Activated T-helper 1 cell treated with anti-CD3 and anti-CD28 coated beads, Interleukin-12 subunit alpha, Interleukin-12 subunit beta, Interleukin-2, Interleukin-4 antibody, amounts not matched to agents 30 ng/mL and 10 ng/mL and 1 ng/mL, durations not matched to agents 14 hours and 24 hours and 36 hours (primary cell): Measurements from ENCODE around the gene ELAC1. TPM values are rescaled to one million over a fixed set of nuclear protein-coding genes. Genes with fewer than 3 reads are reported as not detected.
"Not testable (repeated sequence)": the region's sequence is repeated elsewhere in the genome, so short reads cannot be mapped to it uniquely, and the experiment has no call there.

Source experiments
- DNase-seq: peaks from one replicate; pipeline ENCODE4 v3.0.0; 2021; ENCODE audit warnings: low spot score
- H3K27ac Mint-ChIP-seq: one replicate; pipeline ENCODE4 v1.8.0; 2021; ENCODE audit warnings: mild to moderate bottlenecking, mixed read lengths
- H3K27me3 Mint-ChIP-seq: one replicate; pipeline ENCODE4 v1.8.0; 2022; ENCODE audit warnings: mild to moderate bottlenecking, moderate library complexity, mixed read lengths; ENCODE audit not compliant: insufficient read depth
- H3K36me3 Mint-ChIP-seq: one replicate; pipeline ENCODE4 v1.8.0; 2021; ENCODE audit warnings: low read depth, mixed read lengths
- H3K4me1 Mint-ChIP-seq: one replicate; pipeline ENCODE4 v1.8.0; 2021; ENCODE audit warnings: low read depth, mixed read lengths
- H3K4me3 Mint-ChIP-seq: one replicate; pipeline ENCODE4 v1.8.0; 2021; ENCODE audit warnings: mild to moderate bottlenecking, moderate library complexity, mixed read lengths
- H3K9me3 Mint-ChIP-seq: one replicate; pipeline ENCODE4 v1.8.0; 2021; ENCODE audit warnings: mixed read lengths
- intact Hi-C: fragments of 100-400 bp; cut with micrococcal nuclease; formaldehyde crosslinking; loops from one replicate; pipeline ENCODE4 v1.15.1; 2024
- total RNA-seq: library from RNA; stranded (reverse); gene quantifications from 2 replicates; pipeline ENCODE4 v1.2.3, GENCODE V29; 2022

ELAC1 gene
- total RNA-seq, 1 donor from 2014 or later = 6.7 TPM

DNA sequence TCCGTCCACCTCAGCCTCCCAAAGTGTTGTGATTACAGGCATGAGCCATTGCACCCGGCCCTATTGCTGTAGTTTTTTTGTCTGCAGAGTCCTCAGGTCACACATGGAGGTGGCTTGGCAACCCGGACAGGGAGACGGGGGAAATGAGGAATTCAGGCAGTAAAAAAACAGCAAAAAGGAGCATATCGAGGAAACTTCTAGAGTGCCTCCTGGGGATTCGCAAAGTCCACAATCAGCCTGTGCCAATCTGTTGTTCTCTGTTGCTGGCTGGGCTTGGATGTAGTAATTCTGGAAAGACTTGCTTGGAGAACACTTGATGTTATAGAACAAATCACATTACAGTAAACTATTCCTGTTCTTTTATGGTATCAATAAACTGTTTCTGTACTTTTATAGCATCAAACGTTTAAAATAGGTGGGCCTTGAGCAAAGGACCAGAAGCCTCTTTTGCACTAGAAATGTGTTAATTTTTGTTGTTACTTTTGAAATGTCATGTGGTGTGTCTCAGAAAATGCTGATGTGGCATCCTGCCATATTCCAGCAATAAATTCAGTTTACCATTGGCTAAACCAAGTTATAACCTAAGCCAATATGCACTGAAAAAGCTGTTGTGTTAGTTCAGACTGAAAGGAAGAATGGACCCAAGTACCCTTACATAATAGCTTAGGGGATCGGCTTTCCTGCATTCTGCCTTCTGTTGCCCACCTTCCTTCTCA, 14.4 kb downstream of the ELAC1 start:
- intact Hi-C loops = no loop called here
- H3K4me3 Mint-ChIP-seq = no peak overlapping the region
- no peak for DNase-seq
- peaks cover 16% of the 10 kb centered on the region for H3K9me3 Mint-ChIP-seq
- H3K36me3 Mint-ChIP-seq = peaks cover 19% of the 10 kb centered on the region
- no peaks in the 10 kb centered on the region for H3K27me3 Mint-ChIP-seq
- no peaks in the 10 kb centered on the region for H3K4me1 Mint-ChIP-seq
- H3K27ac Mint-ChIP-seq = no peak overlapping the region

GRCh38 chr18:50982802-50983179, 15.0 kb downstream of the ELAC1 start:
- Mint-ChIP-seq H3K36me3 (peaks cover 16% of the 10 kb centered on the region), H3K27ac (no peak overlapping the region), H3K4me3 (no peak overlapping the region), H3K27me3 (no peaks in the 10 kb centered on the region), H3K4me1 (no peaks in the 10 kb centered on the region), H3K9me3 (peaks cover 11% of the 10 kb centered on the region)
- DNase-seq = no peak
- intact Hi-C loops = no loop called here

DNA sequence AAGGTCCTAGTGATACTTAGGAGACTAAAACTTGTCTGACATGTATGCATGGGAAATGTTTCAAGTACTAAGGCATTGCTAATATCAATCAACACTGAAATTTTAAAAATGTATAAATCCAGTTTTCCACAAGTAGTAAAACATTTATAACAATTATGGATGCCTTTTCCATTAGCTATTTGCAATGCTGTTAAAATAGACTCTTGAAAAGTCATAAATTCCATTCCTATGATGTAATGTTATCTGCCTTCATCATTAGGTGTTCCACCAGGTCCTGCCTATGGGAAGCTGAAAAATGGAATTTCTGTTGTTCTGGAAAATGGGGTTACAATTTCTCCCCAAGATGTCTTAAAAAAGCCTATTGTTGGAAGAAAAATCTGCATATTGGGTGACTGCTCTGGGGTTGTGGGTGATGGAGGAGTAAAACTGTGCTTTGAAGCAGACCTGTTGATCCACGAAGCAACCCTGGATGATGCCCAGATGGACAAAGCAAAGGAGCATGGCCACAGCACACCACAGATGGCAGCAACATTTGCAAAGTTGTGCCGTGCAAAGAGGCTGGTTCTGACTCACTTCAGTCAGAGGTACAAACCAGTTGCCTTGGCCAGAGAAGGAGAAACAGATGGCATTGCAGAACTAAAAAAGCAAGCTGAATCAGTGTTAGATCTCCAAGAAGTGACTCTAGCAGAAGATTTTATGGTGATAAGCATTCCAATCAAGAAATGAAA, 18.7 kb downstream of the ELAC1 start:
- no peak overlapping the region for H3K27ac Mint-ChIP-seq
- no peak overlapping the region for H3K4me3 Mint-ChIP-seq

DNA sequence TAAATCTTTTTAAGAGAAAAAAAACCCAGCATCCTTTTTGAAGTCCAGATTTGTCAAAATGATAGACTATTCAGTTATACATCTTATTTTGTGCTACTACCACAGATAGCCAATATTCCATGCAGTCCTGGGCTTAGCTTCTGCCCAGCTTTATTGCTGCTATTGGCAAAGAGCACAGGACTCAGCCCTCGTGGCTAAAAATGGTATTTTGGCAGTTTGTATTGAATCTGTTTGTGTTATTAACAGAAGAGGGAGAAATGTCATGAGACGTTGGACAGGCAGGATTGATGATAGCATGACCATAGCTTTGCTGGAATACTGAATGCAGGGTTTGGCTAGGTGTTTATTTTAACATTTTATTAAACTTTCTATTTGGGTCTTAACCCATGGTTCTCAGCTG, 19.4 kb downstream of the ELAC1 start:
- H3K4me3 Mint-ChIP-seq = no peak overlapping the region
- no peak for DNase-seq
- intact Hi-C loops = no loop called here
- H3K4me1 Mint-ChIP-seq = no peaks in the 10 kb centered on the region
- no peaks in the 10 kb centered on the region for H3K27me3 Mint-ChIP-seq
- no peaks in the 10 kb centered on the region for H3K9me3 Mint-ChIP-seq
- H3K36me3 Mint-ChIP-seq = peaks cover 4% of the 10 kb centered on the region
- H3K27ac Mint-ChIP-seq = no peak overlapping the region

More for the DNA sequence above, 18.7 kb downstream of the ELAC1 start:
- H3K36me3 Mint-ChIP-seq = peaks cover 4% of the 10 kb centered on the region
- intact Hi-C loops = no loop called here
- DNase-seq = no peak
- H3K9me3 Mint-ChIP-seq = no peaks in the 10 kb centered on the region
- no peaks in the 10 kb centered on the region for H3K27me3 Mint-ChIP-seq
- H3K4me1 Mint-ChIP-seq = no peaks in the 10 kb centered on the region

DNA sequence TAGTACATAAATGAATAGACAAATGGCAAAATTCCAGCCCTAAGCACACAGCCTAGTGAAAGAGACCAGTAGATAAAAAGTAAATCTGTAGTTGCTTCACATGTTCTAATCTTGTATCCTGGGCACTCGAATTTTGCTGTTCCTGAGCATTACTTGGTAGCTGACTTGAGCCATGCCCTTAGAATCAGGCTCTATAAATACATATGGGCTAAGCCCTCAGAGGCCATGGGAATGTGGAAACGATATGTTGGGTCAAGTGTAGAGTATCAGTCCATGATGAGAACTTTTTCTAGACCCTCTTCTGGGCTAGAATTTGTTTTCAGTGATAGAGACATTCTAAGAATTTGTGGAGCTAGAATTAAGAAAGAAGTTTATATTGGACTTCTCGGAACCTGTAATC, 21.9 kb downstream of the ELAC1 start:
- Mint-ChIP-seq H3K4me3 (no peak overlapping the region), H3K36me3 (no peaks in the 10 kb centered on the region), H3K27ac (no peak overlapping the region), H3K9me3 (no peaks in the 10 kb centered on the region), H3K27me3 (no peaks in the 10 kb centered on the region), H3K4me1 (no peaks in the 10 kb centered on the region)
- intact Hi-C loops = no loop called here
- no peak for DNase-seq

DNA sequence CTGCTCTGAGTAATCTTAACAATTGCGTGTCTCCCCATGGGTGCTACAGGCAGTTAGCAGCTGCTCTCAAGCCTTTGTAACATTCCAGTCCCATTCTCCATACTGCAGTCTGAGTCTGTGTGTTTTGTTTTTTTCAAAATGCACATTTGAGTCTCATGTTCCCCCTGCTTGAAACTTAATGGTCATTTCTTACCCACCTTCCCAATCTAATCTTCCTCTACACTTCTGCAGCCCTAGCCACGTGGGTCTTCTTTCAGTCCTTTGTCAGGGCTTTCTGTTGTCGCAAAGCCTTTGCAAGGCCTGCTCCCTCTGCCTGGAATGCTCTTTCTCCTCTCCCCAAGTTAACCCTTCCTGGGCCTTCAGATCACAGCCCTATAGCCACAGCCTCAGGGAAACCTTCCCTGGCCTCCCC, 24.5 kb downstream of the ELAC1 start:
- no peak overlapping the region for H3K4me3 Mint-ChIP-seq
- H3K9me3 Mint-ChIP-seq = no peaks in the 10 kb centered on the region
- no peak overlapping the region for H3K27ac Mint-ChIP-seq
- H3K36me3 Mint-ChIP-seq = no peaks in the 10 kb centered on the region
- intact Hi-C loops = no loop called here
- no peaks in the 10 kb centered on the region for H3K27me3 Mint-ChIP-seq
- no peaks in the 10 kb centered on the region for H3K4me1 Mint-ChIP-seq
- no peak for DNase-seq

GRCh38 chr18:50994031-50994430, 26.2 kb downstream of the ELAC1 start:
- H3K36me3 Mint-ChIP-seq = no peaks in the 10 kb centered on the region
- intact Hi-C loops = no loop called here
- H3K27me3 Mint-ChIP-seq = no peaks in the 10 kb centered on the region
- H3K27ac Mint-ChIP-seq = no peak overlapping the region
- DNase-seq = no peak
- H3K9me3 Mint-ChIP-seq = no peaks in the 10 kb centered on the region
- no peaks in the 10 kb centered on the region for H3K4me1 Mint-ChIP-seq
- no peak overlapping the region for H3K4me3 Mint-ChIP-seq

GRCh38 chr18:51003174-51003573, 35.3 kb downstream of the ELAC1 start:
- H3K4me1 Mint-ChIP-seq, H3K27ac Mint-ChIP-seq, H3K36me3 Mint-ChIP-seq, H3K9me3 Mint-ChIP-seq, intact Hi-C loops, H3K27me3 Mint-ChIP-seq, DNase-seq, H3K4me3 Mint-ChIP-seq: not testable (repeated sequence)

- H3K4me3 Mint-ChIP-seq = no peak overlapping the region
- intact Hi-C loops = no loop called here
- H3K27ac Mint-ChIP-seq = no peak overlapping the region
- H3K36me3 Mint-ChIP-seq = no peaks in the 10 kb centered on the region
- peaks cover 5% of the 10 kb centered on the region for H3K27me3 Mint-ChIP-seq
- peaks cover 7% of the 10 kb centered on the region for H3K9me3 Mint-ChIP-seq
- no peaks in the 10 kb centered on the region for H3K4me1 Mint-ChIP-seq
- DNase-seq = no peak
These were observed 38.4 kb downstream of the ELAC1 start for GRCh38 chr18:51006061-51006818.

GRCh38 chr18:51006948-51007789, 39.3 kb downstream of the ELAC1 start:
- Mint-ChIP-seq H3K27ac (no peak overlapping the region), H3K27me3 (peaks cover 5% of the 10 kb centered on the region), H3K36me3 (no peaks in the 10 kb centered on the region), H3K9me3 (peaks cover 1% of the 10 kb centered on the region), H3K4me1 (no peaks in the 10 kb centered on the region), H3K4me3 (no peak overlapping the region)
- intact Hi-C loops = no loop called here
- no peak for DNase-seq

DNA sequence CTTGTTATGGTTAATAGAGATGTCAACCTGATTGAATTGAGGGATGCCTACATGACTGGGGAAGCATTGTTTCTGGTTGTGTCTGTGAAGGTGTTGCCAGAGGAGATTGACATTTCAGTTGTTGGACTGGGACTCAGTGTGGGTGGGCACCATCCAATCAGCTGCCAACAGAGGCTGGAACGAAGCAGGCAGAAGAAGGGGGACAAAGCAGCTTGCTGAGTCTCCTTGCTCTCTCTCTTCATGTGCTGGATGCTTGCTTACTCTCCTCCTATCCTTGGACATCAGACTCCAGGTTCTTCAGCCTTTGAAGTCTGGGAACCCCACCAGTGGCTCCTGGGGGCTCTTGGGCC, 39.9 kb downstream of the ELAC1 start:
- peaks cover 5% of the 10 kb centered on the region for H3K27me3 Mint-ChIP-seq
- no peak overlapping the region for H3K4me3 Mint-ChIP-seq
- intact Hi-C loops = no loop called here
- no peaks in the 10 kb centered on the region for H3K36me3 Mint-ChIP-seq
- H3K27ac Mint-ChIP-seq = no peak overlapping the region
- DNase-seq = no peak
- H3K4me1 Mint-ChIP-seq = no peaks in the 10 kb centered on the region
- H3K9me3 Mint-ChIP-seq = no peaks in the 10 kb centered on the region

DNA sequence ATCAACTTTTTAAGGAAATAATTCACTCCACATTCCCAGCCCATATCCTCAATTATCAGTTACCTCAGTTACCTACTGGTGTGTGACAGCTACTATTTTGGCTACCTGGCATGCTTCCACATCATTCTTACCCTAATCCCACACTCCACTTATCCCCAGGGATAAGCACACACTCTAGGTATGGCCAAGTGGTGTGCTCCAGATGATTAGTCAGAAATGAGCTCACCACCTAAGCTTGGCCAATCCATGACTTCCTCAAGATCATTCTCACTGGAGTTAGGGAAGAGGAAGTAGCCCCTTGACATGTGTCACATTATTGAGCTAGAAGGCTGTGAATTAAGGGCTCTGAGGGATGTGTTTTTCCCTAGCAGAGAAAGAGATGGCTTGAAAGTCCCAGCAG, 41.2 kb downstream of the ELAC1 start:
- peaks cover 5% of the 10 kb centered on the region for H3K27me3 Mint-ChIP-seq
- H3K9me3 Mint-ChIP-seq = no peaks in the 10 kb centered on the region
- no peak overlapping the region for H3K4me3 Mint-ChIP-seq
- H3K4me1 Mint-ChIP-seq = no peaks in the 10 kb centered on the region
- no peak overlapping the region for H3K27ac Mint-ChIP-seq
- no peaks in the 10 kb centered on the region for H3K36me3 Mint-ChIP-seq
- DNase-seq = no peak
- intact Hi-C loops = no loop called here
